ENCODE measurements around the gene SRY.
"Not testable (repeated sequence)": the region's sequence is repeated elsewhere in the genome, so short reads cannot be mapped to it uniquely, and the experiment has no call there.

The SRY gene

DNA sequence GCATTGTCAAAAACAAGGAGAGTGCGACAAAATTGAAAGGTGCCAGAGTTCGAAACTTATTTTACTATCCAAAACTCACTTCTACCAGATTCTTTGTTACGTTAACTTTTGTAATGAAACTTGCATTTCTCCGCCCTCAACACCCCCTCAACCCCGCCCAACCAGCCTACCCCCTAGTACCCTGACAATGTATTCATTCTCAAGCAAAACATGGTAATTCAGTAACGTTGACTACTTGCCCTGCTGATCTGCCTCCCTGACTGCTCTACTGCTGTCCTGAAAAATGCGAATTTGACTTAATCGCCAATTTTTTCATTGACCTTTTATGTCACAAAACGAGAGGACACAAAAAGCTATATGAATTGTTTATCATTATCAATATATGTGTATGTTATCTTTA, at the start of gene SRY:
Gene SRY (minus strand): TSS at position 83 of the 400 bp plus-strand sequence. CDS start 79 bp downstream, at position 4.
- DNase-seq = no peak

DNA sequence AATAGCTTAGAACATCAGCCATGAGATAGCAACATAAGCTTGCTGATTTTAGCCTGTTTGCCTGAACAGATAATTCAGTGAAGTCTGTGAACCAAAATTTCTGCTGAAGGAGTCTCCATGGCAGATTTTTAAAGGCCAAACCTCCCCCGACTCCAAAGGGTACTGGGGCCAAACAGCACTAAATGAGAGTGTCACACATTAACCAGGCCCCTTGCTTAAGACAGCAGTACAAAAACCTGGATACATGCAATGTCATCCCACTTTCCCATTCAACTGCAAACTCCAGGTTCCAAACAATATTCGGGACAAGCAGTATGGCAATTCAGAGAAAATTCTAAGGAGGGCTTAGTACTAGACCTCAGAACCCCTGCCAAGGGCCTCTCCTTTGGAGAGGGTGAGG, 49.6 kb upstream of the SRY start:
- DNase-seq = no peak

DNA sequence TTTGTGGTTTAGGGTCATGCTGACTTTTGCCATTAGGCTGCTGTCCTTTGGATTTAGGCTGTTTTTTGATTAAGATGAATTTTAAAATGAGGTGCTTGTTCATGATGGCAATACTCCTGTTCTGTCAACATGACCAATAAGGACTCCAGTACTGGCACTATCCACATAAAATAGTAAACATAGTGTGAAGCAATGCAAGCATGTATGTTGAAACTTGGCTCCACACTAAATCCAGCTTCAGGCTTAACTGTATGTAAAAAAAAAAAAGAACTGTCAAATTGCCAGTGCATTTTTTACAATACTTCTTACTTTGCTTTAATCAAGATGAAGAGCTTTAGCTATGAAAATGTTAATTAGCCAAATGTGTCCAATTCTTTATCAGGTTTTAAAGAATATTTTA, 47.7 kb upstream of the SRY start:
- DNase-seq = no peak

DNA sequence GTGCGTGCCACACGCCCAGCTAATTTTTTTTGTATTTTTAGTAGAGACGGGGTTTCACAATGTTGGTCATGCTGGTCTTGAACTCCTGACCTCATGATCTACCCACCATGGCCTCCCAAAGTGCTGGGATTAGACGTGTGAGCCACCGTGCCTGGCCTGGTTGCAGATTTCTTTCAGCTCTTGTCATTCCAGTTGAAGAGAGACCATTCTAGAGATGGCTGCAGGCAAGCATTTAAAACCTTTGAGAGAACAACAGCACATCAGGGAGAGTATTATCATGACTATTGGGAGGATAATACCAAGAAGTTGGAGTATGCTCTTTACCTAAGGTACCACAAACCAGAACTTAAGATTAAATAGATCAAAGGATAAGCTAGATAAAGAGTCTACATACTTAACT, 41.0 kb upstream of the SRY start:
- DNase-seq = no peak

DNA sequence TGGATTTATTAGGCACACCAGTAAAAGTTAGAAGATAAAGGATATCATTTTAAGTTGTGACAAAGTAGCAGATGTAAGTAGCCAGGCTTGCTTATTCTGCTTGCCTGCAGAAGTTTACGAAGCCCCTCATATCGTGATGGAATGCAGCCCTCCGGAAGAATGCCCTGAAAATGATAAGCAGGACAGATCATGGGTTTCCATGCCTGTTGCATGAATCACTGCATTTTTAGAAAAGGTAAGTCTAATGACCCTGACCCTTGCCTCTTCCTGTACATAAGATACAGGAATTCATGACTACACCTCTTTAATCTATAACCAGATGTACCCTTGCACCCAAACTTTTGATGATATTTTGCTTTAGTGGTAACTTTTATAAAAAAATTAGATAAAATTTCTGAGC, 37.0 kb upstream of the SRY start:
- DNase-seq = no peak

DNA sequence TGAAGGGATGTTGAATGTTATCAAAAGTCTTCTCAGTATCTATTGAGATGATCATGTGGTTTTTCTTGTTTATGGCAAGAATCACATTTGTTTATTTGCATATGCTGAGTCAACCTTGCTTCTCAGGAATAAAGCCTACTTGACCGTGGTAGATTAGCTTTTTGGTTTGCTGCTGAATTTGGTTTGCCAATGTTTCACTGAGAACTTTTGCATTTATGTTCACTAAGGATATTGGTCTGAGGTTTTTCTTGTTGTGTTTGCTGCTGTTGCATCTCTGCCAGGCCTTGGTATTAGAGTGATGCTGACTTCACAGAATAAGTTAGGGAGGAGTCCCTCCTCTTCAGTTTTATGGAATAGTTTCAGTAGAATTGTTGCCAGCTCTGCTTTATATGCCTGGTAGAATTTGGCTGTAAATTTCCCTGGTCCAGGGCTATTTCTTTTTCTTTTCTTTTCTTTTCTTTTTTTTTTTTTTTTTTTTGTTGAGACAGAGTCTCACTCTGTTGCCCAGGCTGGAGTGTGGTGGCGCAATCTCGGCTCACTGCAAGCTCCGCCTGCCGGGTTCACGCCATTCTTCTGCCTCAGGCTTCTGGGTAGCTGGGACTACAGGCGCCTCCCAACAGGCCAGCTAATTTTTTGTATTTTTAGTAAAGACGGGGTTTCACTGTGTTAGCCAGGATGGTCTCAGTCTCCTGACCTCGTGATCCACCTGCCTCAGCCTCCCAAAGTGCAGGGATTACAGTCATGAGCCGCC, 29.8 kb upstream of the SRY start:
- not testable (repeated sequence) for DNase-seq

DNA sequence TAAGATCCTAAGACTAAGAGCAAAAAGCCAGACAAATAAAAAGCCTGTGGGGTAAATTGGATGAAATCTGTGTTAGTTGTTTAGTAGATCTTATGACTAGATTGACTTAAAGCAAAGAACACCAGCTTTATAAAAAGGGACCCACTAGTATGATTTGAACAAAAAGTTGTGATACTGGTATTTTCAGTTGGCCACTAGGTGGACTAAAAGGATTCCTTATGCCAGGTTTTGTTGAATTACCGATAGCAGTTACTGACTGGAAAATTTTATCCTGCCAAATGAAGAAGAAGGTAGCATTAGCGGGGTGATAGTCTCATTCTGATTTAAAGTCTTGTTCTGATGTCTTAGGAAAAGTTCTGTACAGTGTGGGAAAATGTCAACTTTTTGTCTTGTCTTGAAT, 12.8 kb upstream of the SRY start:
- DNase-seq = no peak

DNA sequence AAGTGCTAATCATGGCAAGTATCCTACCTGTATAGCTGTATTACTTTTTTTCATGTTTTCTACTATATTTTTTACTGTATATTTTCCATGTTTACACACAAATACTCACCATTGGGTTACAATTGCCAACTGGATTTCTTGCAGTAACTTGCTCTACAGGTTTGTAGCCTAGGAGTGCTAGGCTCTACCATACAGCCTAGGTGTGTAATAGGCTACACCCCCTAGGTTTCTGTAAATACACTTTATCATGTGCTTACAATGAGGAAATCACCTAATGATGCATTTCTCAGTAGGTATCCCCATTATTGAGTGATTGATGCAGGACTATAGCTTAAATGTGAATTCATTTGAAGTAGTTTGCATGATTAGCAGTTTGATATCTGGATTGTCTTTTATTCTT, 10.5 kb upstream of the SRY start:
- no peak for DNase-seq

DNA sequence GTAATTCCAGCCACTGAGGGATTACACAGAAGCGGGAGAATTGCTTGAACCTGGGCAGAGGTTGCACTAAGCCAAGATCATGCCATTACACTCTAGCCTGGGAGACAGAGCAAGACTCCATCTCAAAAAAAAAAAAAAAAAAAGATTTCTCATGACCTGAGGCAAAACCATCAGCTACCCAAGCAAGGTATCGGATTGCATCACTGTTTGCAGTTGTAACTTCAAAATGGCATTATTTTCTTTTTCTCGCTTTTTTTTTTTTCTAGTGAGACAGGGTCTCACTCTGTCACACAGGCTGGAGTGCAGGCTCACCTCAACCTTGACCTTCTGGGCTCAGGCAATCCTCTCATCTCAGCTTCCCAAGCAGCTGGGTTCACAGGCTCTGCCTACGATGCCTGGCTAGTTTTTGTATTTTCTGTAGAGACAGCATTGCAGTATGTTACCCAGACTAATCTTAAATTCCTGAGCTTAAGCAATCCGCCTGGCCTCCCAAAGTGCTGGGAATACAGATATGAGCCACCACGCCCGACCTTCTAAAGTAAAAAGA, 9.6 kb upstream of the SRY start:
- DNase-seq = no peak

DNA sequence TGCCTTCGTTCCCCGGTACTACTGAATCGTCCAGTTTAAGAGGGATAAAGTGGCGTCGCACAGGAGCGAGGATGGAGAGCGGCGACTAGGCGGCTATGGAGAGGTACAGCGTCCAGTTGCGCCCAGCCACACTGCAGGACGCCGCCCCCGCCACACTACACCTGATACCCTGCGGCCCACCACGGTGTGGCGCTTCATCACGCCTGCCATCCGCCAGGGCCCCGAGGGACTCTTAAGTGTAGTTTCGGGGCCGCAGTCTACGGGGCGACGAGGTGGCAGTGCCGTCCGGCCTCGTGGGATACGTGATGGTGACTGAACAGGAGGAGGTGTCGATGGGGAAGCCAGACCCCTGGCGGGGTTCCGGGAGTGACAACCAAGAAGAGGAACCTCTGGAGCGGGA, 2.3 kb upstream of the SRY start:
- DNase-seq = no peak

DNA sequence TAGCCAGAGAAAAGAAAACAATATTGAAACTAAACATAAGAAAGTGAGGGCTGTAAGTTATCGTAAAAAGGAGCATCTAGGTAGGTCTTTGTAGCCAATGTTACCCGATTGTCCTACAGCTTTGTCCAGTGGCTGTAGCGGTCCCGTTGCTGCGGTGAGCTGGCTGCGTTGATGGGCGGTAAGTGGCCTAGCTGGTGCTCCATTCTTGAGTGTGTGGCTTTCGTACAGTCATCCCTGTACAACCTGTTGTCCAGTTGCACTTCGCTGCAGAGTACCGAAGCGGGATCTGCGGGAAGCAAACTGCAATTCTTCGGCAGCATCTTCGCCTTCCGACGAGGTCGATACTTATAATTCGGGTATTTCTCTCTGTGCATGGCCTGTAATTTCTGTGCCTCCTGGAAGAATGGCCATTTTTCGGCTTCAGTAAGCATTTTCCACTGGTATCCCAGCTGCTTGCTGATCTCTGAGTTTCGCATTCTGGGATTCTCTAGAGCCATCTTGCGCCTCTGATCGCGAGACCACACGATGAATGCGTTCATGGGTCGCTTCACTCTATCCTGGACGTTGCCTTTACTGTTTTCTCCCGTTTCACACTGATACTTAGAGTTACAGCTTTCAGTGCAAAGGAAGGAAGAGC, 488 bp downstream of the SRY start:
- DNase-seq = no peak

All from islet precursor cell (in vitro differentiated cells).